Activated naive CD8-positive, alpha-beta T cell treated with anti-CD3 and anti-CD28 coated beads, Interleukin-2, amount 50 U/mL, for 16 hours (primary cell): ENCODE results near the gene CANT1.

Source experiments
- DNase-seq: peaks from one replicate; pipeline ENCODE4 v3.0.0-alpha.2; 2020; ENCODE audit warnings: low read depth, low spot score

CANT1 gene

GRCh38 chr17:78995761-78996451, 13.7 kb downstream of the CANT1 start:
- DNase-seq = no peak

- DNase-seq = no peak
These were observed 14.4 kb downstream of the CANT1 start for GRCh38 chr17:78995022-78995760.

GRCh38 chr17:78993981-78994671, 15.4 kb downstream of the CANT1 start:
- no peak for DNase-seq

GRCh38 chr17:78993241-78993956, 16.2 kb downstream of the CANT1 start:
- peak; percentile 21 for DNase-seq

GRCh38 chr17:78992542-78993212, 16.9 kb downstream of the CANT1 start:
- DNase-seq = no peak

GRCh38 chr17:78991906-78992532, 17.5 kb downstream of the CANT1 start:
- DNase-seq = no peak

GRCh38 chr17:78991017-78991738, 18.4 kb downstream of the CANT1 start:
- no peak for DNase-seq

- DNase-seq = no peak
These were observed 19.1 kb downstream of the CANT1 start for GRCh38 chr17:78990349-78991016.

- no peak for DNase-seq
These were observed 21.4 kb downstream of the CANT1 start for GRCh38 chr17:78988152-78988551.

GRCh38 chr17:78986649-78987328, 22.8 kb downstream of the CANT1 start:
- DNase-seq = no peak

- no peak for DNase-seq
These were observed 23.4 kb downstream of the CANT1 start for GRCh38 chr17:78986048-78986648.

- no peak for DNase-seq
These were observed 24.2 kb downstream of the CANT1 start for GRCh38 chr17:78985395-78985794.

GRCh38 chr17:78981010-78981888, 28.3 kb downstream of the CANT1 start:
- DNase-seq = no peak

GRCh38 chr17:78980624-78980972, 29.0 kb downstream of the CANT1 start:
- DNase-seq = no peak

GRCh38 chr17:78979780-78980623, 29.6 kb downstream of the CANT1 start, which contains the start of gene LGALS3BP:
Gene LGALS3BP, minus strand, starts transcription at chr17:78979923. Its CDS starts 2,732 bp downstream, at chr17:78977191.
- no peak for DNase-seq
